H9 (cell line): ENCODE results near the gene ITPR2. TPM values are rescaled to one million over a fixed set of nuclear protein-coding genes. Genes with fewer than 3 reads are reported as not detected.

Source experiments
- DNase-seq: peaks from one replicate; pipeline ENCODE4 v3.0.0-alpha.2; 2017
- H2AFZ ChIP-seq: one replicate; pipeline ENCODE4 v1.6.1; 2013; ENCODE audit warnings: mild to moderate bottlenecking, low read length, control low read depth, moderate library complexity
- H2AK5ac ChIP-seq: 2 replicates; pipeline ENCODE4 v1.6.1; 2013; ENCODE audit warnings: low read length, control low read depth, mixed read lengths; ENCODE audit not compliant: insufficient read length
- H2BK120ac ChIP-seq: one replicate; pipeline ENCODE4 v1.6.1; 2013; ENCODE audit warnings: low read depth, mild to moderate bottlenecking, low read length, control low read depth, inconsistent platforms; ENCODE audit not compliant: poor library complexity, severe bottlenecking
- H2BK12ac ChIP-seq: 2 replicates; pipeline ENCODE4 v1.6.1; 2013; ENCODE audit warnings: low read length, control low read depth, mixed read lengths, low read depth; ENCODE audit not compliant: insufficient read length
- H2BK15ac ChIP-seq: 2 replicates; pipeline ENCODE4 v1.6.1; 2013; ENCODE audit warnings: low read depth, low read length, control low read depth
- H2BK20ac ChIP-seq: one replicate; pipeline ENCODE4 v1.6.1; 2013; ENCODE audit warnings: low read depth, mild to moderate bottlenecking, low read length, control low read depth, inconsistent platforms; ENCODE audit not compliant: poor library complexity, severe bottlenecking
- H2BK5ac ChIP-seq: 2 replicates; pipeline ENCODE4 v1.6.1; 2013; ENCODE audit warnings: low read length, control low read depth, mixed read lengths; ENCODE audit not compliant: insufficient read length
- H3K14ac ChIP-seq: 2 replicates; pipeline ENCODE4 v1.6.1; 2013; ENCODE audit warnings: low read length, control low read depth; ENCODE audit not compliant: insufficient read depth
- H3K18ac ChIP-seq: 2 replicates; pipeline ENCODE4 v1.6.1; 2013; ENCODE audit warnings: low read depth, mild to moderate bottlenecking, mixed read lengths, low read length, control low read depth; ENCODE audit not compliant: insufficient read length
- H3K23ac ChIP-seq: 2 replicates; pipeline ENCODE4 v1.6.1; 2013; ENCODE audit warnings: low read length, control low read depth, mixed read lengths, low read depth; ENCODE audit not compliant: insufficient read length
- H3K23me2 ChIP-seq: 2 replicates; pipeline ENCODE4 v1.6.1; 2013; ENCODE audit warnings: low read depth, mild to moderate bottlenecking, mixed read lengths, low read length, control low read depth; ENCODE audit not compliant: insufficient read length, poor library complexity, severe bottlenecking
- H3K27ac ChIP-seq: 2 replicates; pipeline ENCODE4 v1.5.1; 2013; ENCODE audit warnings: low read length, control low read depth, mixed read lengths, low read depth; ENCODE audit not compliant: insufficient read length
- H3K27me3 ChIP-seq: 2 replicates; pipeline ENCODE4 v1.6.1; 2013; ENCODE audit warnings: low read length, control low read depth, inconsistent platforms; ENCODE audit not compliant: insufficient read depth
- H3K4ac ChIP-seq: 2 replicates; pipeline ENCODE4 v1.6.1; 2013; ENCODE audit warnings: low read depth, mild to moderate bottlenecking, control low read depth, inconsistent platforms, low read length, moderate library complexity
- H3K4me1 ChIP-seq: 2 replicates; pipeline ENCODE4 v1.6.1; 2013; ENCODE audit warnings: low read length, control low read depth, inconsistent platforms; ENCODE audit not compliant: insufficient read depth
- H3K4me2 ChIP-seq: 2 replicates; pipeline ENCODE4 v1.6.1; 2013; ENCODE audit warnings: low read length, control low read depth, mixed read lengths; ENCODE audit not compliant: insufficient read length, insufficient read depth
- H3K56ac ChIP-seq: 2 replicates; pipeline ENCODE4 v1.6.1; 2013; ENCODE audit warnings: low read depth, mild to moderate bottlenecking, mixed read lengths, low read length, control low read depth; ENCODE audit not compliant: insufficient read length
- H3K79me1 ChIP-seq: 2 replicates; pipeline ENCODE4 v1.6.1; 2013; ENCODE audit warnings: low read depth, mild to moderate bottlenecking, moderate library complexity, low read length, control low read depth, inconsistent platforms; ENCODE audit not compliant: insufficient read depth, poor library complexity, severe bottlenecking
- H3K79me2 ChIP-seq: 2 replicates; pipeline ENCODE4 v1.6.1; 2013; ENCODE audit warnings: low read length, control low read depth, inconsistent platforms; ENCODE audit not compliant: insufficient read depth
- H3K9ac ChIP-seq: 2 replicates; pipeline ENCODE4 v1.6.1; 2013; ENCODE audit warnings: low read length, control low read depth, mixed read lengths; ENCODE audit not compliant: insufficient read length; ENCODE audit errors: extremely low read depth
- H3K9me3 ChIP-seq: one replicate; pipeline ENCODE4 v1.6.1; 2013; ENCODE audit warnings: low read depth, low read length, inconsistent platforms; ENCODE audit not compliant: control insufficient read depth
- H3T11ph ChIP-seq: one replicate; pipeline ENCODE4 v1.6.1; 2013; ENCODE audit warnings: mild to moderate bottlenecking, low read length, control low read depth, inconsistent platforms
- H4K20me1 ChIP-seq: one replicate; pipeline ENCODE4 v1.6.1; 2013; ENCODE audit not compliant: control insufficient read depth, insufficient read length, insufficient read depth
- H4K5ac ChIP-seq: 2 replicates; pipeline ENCODE4 v1.6.1; 2013; ENCODE audit warnings: low read depth, mild to moderate bottlenecking, mixed read lengths, low read length, control low read depth; ENCODE audit not compliant: insufficient read length
- H4K8ac ChIP-seq: replicated peaks from 2 replicates; pipeline ENCODE4 v1.6.1; 2013; ENCODE audit warnings: low read length, control low read depth, mixed read lengths, low read depth; ENCODE audit not compliant: insufficient read length
- H4K91ac ChIP-seq: 2 replicates; pipeline ENCODE4 v1.6.1; 2013; ENCODE audit warnings: low read depth, mild to moderate bottlenecking, moderate library complexity, mixed read lengths, low read length, control low read depth; ENCODE audit not compliant: insufficient read length
- H3K27ac Mint-ChIP-seq, 3 experiments: 2 replicates in 2 of 3; 3 replicates in 1 of 3; pipeline ENCODE4 v1.8.0; 2020 to 2021; ENCODE audit warnings: mixed read lengths in 3 of 3, mild to moderate bottlenecking in 1 of 3, moderate library complexity in 1 of 3
- H3K27me3 Mint-ChIP-seq: 2 replicates; pipeline ENCODE4 v1.8.0; 2021; ENCODE audit warnings: low read depth, mild to moderate bottlenecking, moderate library complexity, mixed read lengths
- H3K36me3 Mint-ChIP-seq, 3 experiments: 2 replicates in 2 of 3; 3 replicates in 1 of 3; pipeline ENCODE4 v1.8.0; 2020 to 2021; ENCODE audit warnings: low read depth in 3 of 3, mixed read lengths in 3 of 3; ENCODE audit not compliant: insufficient read depth in 1 of 3
- H3K4me1 Mint-ChIP-seq, 2 experiments: 2 replicates each; pipeline ENCODE4 v1.8.0; 2020; ENCODE audit warnings: mixed read lengths in 2 of 2
- H3K4me3 Mint-ChIP-seq, 2 experiments: 2 replicates in 1 of 2; 3 replicates in 1 of 2; pipeline ENCODE4 v1.8.0; 2020 to 2021; ENCODE audit warnings: mild to moderate bottlenecking in 2 of 2, mixed read lengths in 2 of 2, moderate library complexity in 1 of 2
- H3K9me3 Mint-ChIP-seq, 2 experiments: 2 replicates in 1 of 2; 3 replicates in 1 of 2; pipeline ENCODE4 v1.8.0; 2020; ENCODE audit warnings: mild to moderate bottlenecking in 2 of 2, mixed read lengths in 2 of 2, moderate library complexity in 1 of 2
- total RNA-seq: library from RNA; stranded (reverse); gene quantifications from 2 replicates; pipeline ENCODE4 v1.2.1, GENCODE V29; 2021
- TF ChIP-seq, protein P1 (sequence below): fragments of 200-600 bp; sonication (generic); conservative IDR thresholded peaks from 3 replicates; pipeline ENCODE4 v1.8.0; 2021; ENCODE audit warnings: antibody characterized with exemption, mild to moderate bottlenecking

ITPR2 gene
- total RNA-seq, 1 experiment from 2014 or later, result 14.8 TPM

DNA sequence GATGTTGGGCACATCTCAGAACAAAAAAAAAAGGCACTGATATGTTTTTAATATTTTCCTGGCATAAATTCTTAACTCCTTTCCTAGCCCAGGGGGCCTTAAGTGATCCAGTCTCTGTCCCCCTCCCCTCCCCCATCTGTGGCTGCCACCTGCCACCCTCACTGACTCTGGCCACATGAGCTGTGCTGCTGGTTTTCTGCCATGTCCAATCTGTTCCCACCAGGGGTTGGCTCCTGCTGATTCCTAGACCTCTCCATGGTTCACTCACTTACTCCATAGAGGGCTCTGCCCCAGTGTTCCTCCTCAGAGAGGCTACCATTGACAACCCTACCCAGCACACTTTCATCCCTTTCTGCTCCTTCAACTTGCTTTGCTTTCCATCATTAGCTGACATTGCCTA lies 474.3 kb downstream of the ITPR2 start:
- DNase-seq, result no peak
- H3T11ph ChIP-seq, result no peak overlapping the region
- H4K20me1 ChIP-seq, result no peaks in the 10 kb centered on the region
- H2BK12ac ChIP-seq, result no peak overlapping the region
- no peak overlapping the region for H2AFZ ChIP-seq
- no peak overlapping the region for H3K4ac ChIP-seq
- Mint-ChIP-seq H3K4me1 (peaks cover 3 to 4% of the 10 kb centered on the region in 2 experiments; a peak in 3 of 4 replicates), H3K4me3 (no peak overlapping the region), H3K27ac (peak overlapping the region in 1 of 3 experiments; percentile 32; a peak in 1 of 7 replicates), H3K27me3 (no peaks in the 10 kb centered on the region; the same call in 1 of the 2 replicates), H3K36me3 (peaks cover 0 to 2% (median 0%) of the 10 kb centered on the region in 3 experiments; a peak in 1 of 7 replicates), H3K9me3 (no peaks in the 10 kb centered on the region; a peak in 1 of 5 replicates)
- H2BK15ac ChIP-seq, result no peak overlapping the region
- H2BK20ac ChIP-seq, result no peak overlapping the region
- no peak overlapping the region for H3K56ac ChIP-seq
- H3K79me2 ChIP-seq, result no peaks in the 10 kb centered on the region
- H3K4me2 ChIP-seq, result no peak overlapping the region
- H3K23ac ChIP-seq, result no peak overlapping the region
- no peak overlapping the region for H3K18ac ChIP-seq
- no peak overlapping the region for H2AK5ac ChIP-seq
- H3K27me3 ChIP-seq, result no peaks in the 10 kb centered on the region
- H3K14ac ChIP-seq, result no peak overlapping the region
- TF ChIP-seq, protein P1, sequence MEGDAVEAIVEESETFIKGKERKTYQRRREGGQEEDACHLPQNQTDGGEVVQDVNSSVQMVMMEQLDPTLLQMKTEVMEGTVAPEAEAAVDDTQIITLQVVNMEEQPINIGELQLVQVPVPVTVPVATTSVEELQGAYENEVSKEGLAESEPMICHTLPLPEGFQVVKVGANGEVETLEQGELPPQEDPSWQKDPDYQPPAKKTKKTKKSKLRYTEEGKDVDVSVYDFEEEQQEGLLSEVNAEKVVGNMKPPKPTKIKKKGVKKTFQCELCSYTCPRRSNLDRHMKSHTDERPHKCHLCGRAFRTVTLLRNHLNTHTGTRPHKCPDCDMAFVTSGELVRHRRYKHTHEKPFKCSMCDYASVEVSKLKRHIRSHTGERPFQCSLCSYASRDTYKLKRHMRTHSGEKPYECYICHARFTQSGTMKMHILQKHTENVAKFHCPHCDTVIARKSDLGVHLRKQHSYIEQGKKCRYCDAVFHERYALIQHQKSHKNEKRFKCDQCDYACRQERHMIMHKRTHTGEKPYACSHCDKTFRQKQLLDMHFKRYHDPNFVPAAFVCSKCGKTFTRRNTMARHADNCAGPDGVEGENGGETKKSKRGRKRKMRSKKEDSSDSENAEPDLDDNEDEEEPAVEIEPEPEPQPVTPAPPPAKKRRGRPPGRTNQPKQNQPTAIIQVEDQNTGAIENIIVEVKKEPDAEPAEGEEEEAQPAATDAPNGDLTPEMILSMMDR, result no peak
- H3K79me1 ChIP-seq, result no peaks in the 10 kb centered on the region
- no peak overlapping the region for H4K91ac ChIP-seq
- H3K4me1 ChIP-seq, result no peaks in the 10 kb centered on the region
- no peak overlapping the region for H2BK5ac ChIP-seq
- no peak overlapping the region for H4K8ac ChIP-seq
- no peaks in the 10 kb centered on the region for H3K9me3 ChIP-seq
- H3K27ac ChIP-seq, result no peak overlapping the region
- H3K9ac ChIP-seq, result no peak overlapping the region
- H3K23me2 ChIP-seq, result no peaks in the 10 kb centered on the region
- H2BK120ac ChIP-seq, result no peak overlapping the region
- H4K5ac ChIP-seq, result no peak overlapping the region
